Pancreas (tissue), 10 donors: ENCODE results near the gene DHX36. TPM values are rescaled to one million over a fixed set of nuclear protein-coding genes. Genes with fewer than 3 reads are reported as not detected.

Source experiments
- ATAC-seq, 4 donors: fragments of 200-7000 bp; cut with Tn5 transposase; one replicate each; pipeline versions ENCODE4 v1.8.0 to v1.9.1; 2020; ENCODE audit warnings: mild to moderate bottlenecking in 4 of 4, moderate library complexity in 4 of 4
- DNase-seq, 6 donors: peaks; one replicate each; pipeline ENCODE4 v3.0.0-alpha.2; 2020
- FAIRE-seq: peaks from 2 replicates; lab custom pipeline; 2012; peaks lifted over from hg19 to GRCh38; lab: Jason Lieb, UNC
- H3K27ac ChIP-seq, 4 donors: fragments of 200-600 bp; sonication (generic); 1 replicate in 3 of 4; 2 replicates in 1 of 4; pipeline versions ENCODE4 v1.5.0 to v1.8.0; 2020
- H3K27me3 ChIP-seq, 4 donors: fragments of 200-600 bp; one replicate each; pipeline ENCODE4 v1.8.0; 2021
- H3K36me3 ChIP-seq, 3 donors: fragments of 200-600 bp; sonication (generic) in 1 of 3; one replicate each; pipeline versions ENCODE4 v1.5.0 to v1.8.0; 2020 to 2021
- H3K4me1 ChIP-seq, 3 donors: fragments of 200-600 bp; one replicate each; pipeline ENCODE4 v1.8.0; 2021
- H3K4me3 ChIP-seq, 4 donors: fragments of 200-600 bp; sonication (generic) in 2 of 4; one replicate each; pipeline versions ENCODE4 v1.5.0 to v1.8.0; 2020 to 2021
- H3K9me3 ChIP-seq, 4 donors: fragments of 200-600 bp; one replicate each; pipeline ENCODE4 v1.8.0; 2021
- WGBS, 2 donors: extraction: QIAGEN DNeasy Blood & Tissue Kit; methylation state at CpG; one replicate each; pipeline ENCODE4 v1.1.7; 2013; 5-methylcytosine and 5-hydroxymethylcytosine counted together
- intact Hi-C, 3 donors: fragments of 100-400 bp; cut with DNase I; formaldehyde crosslinking; loops; one replicate each; pipeline versions ENCODE4 v1.11.1 to v1.14.2; 2022
- polyA plus RNA-seq, 2 donors: library from polyadenylated mRNA; stranded (reverse); fragments of 200-250 nt; gene quantifications; one replicate each; pipeline ENCODE4 v1.2.3, GENCODE V29; 2013
- total RNA-seq, 6 donors: library from RNA; stranded (reverse); fragmentation: NEBNext Ultra II Directional in 4 of 6; extraction: Animal tissue kit (Norgen Biotek cat#: 25700) in 4 of 6; gene quantifications; one replicate each; pipeline versions ENCODE4 v1.2.1 to v1.2.4, GENCODE V29; 2021 to 2023
- TF ChIP-seq, protein P1 (sequence below), 4 donors: fragments of 200-600 bp; sonication (generic) in 3 of 4; IDR thresholded peaks; one replicate each; pipeline versions ENCODE4 v1.5.0 to v1.8.0; 2021; ENCODE audit warnings: antibody characterized with exemption in 4 of 4
- donor health status: healthy with polysubstance abuse.
- donor health status: DM: no; HTN: no; CAD: no; lungs with moderate emphysema.
- donor health status: DM: no; HTN: no; CAD: no.
- donor health status: control.
- donor health status: control.
- donor health status: Bipolar disorder and iron deficiency.
- donor health status: DM: yes; HTN: yes; CAD: no.
- donor health status: DM: no; HTN: no; CAD: no.
- donor health status: DM: no; HTN: no; CAD: no.
- donor health status: DM: yes; HTN: yes; CAD: no.

Gene DHX36
- total and polyA plus RNA-seq, 8 donors, result 15.8 to 33.9 (median 24.7) TPM

DNA sequence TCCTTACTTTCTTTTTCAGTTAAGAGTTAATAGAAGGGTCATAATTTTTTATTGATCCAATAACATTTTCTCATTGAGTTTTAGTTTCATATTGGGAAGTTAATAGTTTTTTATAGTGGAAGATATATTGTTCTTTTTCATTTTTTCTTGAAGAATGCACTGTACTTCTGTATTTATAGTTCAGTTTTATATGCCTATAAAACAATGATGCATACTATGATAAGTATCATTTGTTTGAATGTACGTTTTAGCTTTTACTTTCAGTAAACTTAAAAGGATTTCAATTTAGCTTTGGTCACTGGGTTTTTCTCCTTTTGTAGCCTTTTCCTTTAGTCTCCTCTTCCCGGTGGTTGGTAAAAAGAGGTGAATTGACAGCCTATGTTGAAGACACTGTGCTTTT is 98.8 kb downstream of the DHX36 start:
- Histone ChIP-seq H3K36me3 (no peaks in the 10 kb centered on the region), H3K27ac (no peak overlapping the region), H3K4me3 (no peak overlapping the region), H3K27me3 (no peaks in the 10 kb centered on the region), H3K9me3 (no peaks in the 10 kb centered on the region), H3K4me1 (no peaks in the 10 kb centered on the region)
- FAIRE-seq (no peak), DNase-seq (no peak), ATAC-seq (no peak)
- TF ChIP-seq, protein P1, sequence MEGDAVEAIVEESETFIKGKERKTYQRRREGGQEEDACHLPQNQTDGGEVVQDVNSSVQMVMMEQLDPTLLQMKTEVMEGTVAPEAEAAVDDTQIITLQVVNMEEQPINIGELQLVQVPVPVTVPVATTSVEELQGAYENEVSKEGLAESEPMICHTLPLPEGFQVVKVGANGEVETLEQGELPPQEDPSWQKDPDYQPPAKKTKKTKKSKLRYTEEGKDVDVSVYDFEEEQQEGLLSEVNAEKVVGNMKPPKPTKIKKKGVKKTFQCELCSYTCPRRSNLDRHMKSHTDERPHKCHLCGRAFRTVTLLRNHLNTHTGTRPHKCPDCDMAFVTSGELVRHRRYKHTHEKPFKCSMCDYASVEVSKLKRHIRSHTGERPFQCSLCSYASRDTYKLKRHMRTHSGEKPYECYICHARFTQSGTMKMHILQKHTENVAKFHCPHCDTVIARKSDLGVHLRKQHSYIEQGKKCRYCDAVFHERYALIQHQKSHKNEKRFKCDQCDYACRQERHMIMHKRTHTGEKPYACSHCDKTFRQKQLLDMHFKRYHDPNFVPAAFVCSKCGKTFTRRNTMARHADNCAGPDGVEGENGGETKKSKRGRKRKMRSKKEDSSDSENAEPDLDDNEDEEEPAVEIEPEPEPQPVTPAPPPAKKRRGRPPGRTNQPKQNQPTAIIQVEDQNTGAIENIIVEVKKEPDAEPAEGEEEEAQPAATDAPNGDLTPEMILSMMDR (IDR thresholded peaks at IDR 0.05), result no peak
- WGBS, 2 donors, result 87 to 89% methylated on average over 2 of the region's 2 CpGs
- intact Hi-C loops, result no loop called here

DNA sequence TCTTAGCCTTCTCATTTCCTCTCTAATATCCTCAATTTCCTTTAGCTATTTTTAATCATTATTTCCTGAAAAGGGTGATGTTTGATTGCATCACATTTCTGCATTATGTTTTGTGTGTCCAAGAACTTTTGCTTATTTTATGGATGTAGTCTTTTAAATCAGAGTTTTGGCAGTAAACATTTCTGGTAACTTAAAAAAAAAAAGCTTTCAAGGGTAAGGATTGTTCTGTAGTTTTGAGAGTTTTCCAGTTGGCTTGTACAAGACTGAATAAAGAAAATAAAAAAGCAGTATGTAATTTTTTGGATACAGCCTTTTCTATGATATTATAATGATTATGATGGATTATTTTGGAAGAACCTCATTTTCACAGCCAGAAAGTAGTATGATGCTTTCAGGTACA is 99.4 kb downstream of the DHX36 start:
- H3K36me3 ChIP-seq, result no peaks in the 10 kb centered on the region
- ATAC-seq, result no peak
- H3K27me3 ChIP-seq, result no peaks in the 10 kb centered on the region
- H3K9me3 ChIP-seq, result no peaks in the 10 kb centered on the region
- H3K4me1 ChIP-seq, result no peaks in the 10 kb centered on the region
- H3K27ac ChIP-seq, result no peak overlapping the region
- intact Hi-C loops, result no loop called here
- no peak overlapping the region for H3K4me3 ChIP-seq
- TF ChIP-seq, protein P1 (IDR thresholded peaks at IDR 0.05), result no peak
- DNase-seq, result no peak
- no peak for FAIRE-seq

DNA sequence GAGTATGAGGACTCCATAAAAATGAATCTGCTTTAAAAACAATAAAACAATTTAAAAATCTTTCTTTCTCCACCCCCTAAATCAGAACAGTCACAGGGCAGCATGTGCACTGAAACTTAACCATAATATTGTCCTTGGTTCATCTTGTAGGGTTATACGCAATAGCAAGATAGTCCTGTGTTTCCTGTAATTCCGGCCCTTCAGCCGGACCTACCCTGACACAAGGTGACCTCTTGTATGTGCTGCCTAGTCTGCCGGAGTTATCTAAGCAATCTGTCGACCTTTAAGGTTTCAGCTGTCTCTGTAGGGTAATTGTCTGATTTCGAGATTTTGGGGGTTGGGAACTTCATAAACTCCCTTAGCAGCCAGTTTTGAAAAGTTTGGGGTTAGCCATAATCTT is 99.9 kb downstream of the DHX36 start:
- TF ChIP-seq, protein P1 (IDR thresholded peaks at IDR 0.05), result no peak
- no peak for FAIRE-seq
- H3K4me1 ChIP-seq, result no peaks in the 10 kb centered on the region
- H3K27ac ChIP-seq, result no peak overlapping the region
- H3K9me3 ChIP-seq, result no peaks in the 10 kb centered on the region
- H3K27me3 ChIP-seq, result no peaks in the 10 kb centered on the region
- intact Hi-C loops, result no loop called here
- 62 to 69% methylated on average over 6 of the region's 6 CpGs for WGBS, 2 donors
- no peaks in the 10 kb centered on the region for H3K36me3 ChIP-seq
- ATAC-seq, result no peak
- no peak overlapping the region for H3K4me3 ChIP-seq
- DNase-seq, result no peak

DNA sequence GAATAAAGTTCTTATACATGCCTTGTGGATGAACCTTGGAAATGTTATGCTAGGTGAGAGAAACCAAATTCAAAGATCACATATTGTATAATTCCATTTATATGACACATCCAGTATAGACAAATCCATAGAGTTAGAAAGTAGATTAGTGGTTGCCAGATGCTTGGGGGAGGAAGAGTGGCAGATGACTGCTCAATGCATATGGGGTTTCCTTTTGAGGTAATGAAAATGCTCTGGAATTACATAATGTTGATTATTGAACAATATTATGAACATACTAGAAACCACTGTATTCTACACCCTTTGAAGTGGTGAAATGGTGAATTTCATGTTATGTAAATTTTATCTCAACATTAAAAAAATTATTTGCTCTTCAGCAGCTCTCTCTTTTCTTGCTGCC is 100.8 kb downstream of the DHX36 start:
- Histone ChIP-seq H3K27me3 (no peaks in the 10 kb centered on the region), H3K4me3 (no peak overlapping the region), H3K9me3 (no peaks in the 10 kb centered on the region), H3K27ac (no peak overlapping the region), H3K36me3 (no peaks in the 10 kb centered on the region), H3K4me1 (no peaks in the 10 kb centered on the region)
- no peak for FAIRE-seq
- no peak for ATAC-seq
- intact Hi-C loops, result no loop called here
- DNase-seq, result no peak
- TF ChIP-seq, protein P1 (IDR thresholded peaks at IDR 0.05), result no peak

Other genes with a start within 250 kb of the DHX36 start
- 1 to 10 TPM; 2.7 to 6.5 (median 4.4) TPM for gene ARHGEF26, start 203.1 kb downstream of the DHX36 start, total RNA-seq
- 1 to 10 TPM; 5.2 to 5.4 TPM for gene ARHGEF26, start 203.1 kb downstream of the DHX36 start, polyA plus RNA-seq
- gene GPR149, start 105.7 kb upstream of the DHX36 start, total RNA-seq, result under 1 TPM in 2 of 6 donors, not detected in 4; 0.12 to 0.15 TPM
- gene GPR149, start 105.7 kb upstream of the DHX36 start, polyA plus RNA-seq, result under 1 TPM in 1 of 2 donors, not detected in 1; 0.16 TPM